ENCODE measurements around the gene PCYT1B.
"Not testable (repeated sequence)": the region's sequence is repeated elsewhere in the genome, so short reads cannot be mapped to it uniquely, and the experiment has no call there.

Gene PCYT1B

DNA sequence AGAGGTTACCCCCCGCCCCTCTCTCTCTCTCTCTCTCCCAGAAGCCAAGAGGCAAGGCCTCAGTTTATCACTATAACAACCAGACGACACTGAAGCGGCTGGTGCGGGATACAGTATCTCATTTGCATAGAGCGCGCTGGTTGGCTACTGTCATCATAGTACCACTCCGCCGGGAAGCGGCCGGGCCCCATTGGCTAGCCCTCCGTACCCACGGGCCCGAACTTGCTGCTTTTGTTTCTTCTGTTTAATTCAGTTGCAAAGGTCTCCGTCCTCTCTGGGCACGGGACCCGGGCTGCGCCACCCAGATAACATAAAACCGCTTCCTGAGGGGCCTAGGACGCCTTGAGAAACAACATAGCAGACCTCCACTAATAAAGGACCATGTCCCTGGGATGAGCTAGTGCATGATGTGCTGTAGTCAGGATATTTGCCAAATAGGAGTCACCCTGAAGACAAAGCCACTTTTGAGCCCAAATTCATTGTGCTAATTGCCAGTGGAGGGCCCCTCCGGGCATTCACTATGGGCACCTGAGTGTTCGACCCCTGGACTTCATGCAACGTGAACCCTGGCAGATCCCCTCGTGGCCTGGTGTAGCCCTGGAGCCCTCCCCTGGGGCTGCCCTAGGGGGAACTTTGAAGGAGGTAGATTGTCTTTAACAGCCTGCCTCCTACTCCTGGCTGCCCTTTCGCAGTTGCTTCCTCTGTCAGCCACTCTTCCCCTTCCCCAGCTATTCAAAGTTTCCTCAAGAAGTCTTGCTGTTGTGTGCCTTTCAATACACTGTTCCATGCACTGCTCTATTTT lies at the start of gene PCYT1B:
PCYT1B (minus strand) TSS at position 91 of the 802 bp plus-strand sequence. CDS start 242 bp downstream, outside the sequence.
- peak; percentile 48 for DNase-seq

DNA sequence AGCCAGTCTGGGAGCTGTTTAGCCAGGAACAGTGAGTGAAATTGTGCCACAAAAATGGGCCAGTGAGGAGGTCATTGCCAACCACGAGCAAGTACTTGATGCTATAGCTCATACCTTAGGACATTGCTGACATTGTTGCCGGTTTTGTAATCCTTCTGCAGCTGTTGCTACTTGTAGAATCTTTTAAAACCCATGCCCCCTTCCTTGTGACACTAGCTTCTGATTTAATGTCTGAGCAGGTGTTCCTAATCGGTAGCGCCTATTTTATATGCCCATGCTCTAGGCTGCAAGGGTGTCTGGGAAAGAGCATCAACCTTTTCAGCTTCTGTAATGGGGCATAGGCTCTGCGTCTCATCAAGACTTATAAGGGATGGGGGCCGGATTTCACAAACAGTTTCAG lies 49.1 kb upstream of the PCYT1B start:
- no peak for DNase-seq

DNA sequence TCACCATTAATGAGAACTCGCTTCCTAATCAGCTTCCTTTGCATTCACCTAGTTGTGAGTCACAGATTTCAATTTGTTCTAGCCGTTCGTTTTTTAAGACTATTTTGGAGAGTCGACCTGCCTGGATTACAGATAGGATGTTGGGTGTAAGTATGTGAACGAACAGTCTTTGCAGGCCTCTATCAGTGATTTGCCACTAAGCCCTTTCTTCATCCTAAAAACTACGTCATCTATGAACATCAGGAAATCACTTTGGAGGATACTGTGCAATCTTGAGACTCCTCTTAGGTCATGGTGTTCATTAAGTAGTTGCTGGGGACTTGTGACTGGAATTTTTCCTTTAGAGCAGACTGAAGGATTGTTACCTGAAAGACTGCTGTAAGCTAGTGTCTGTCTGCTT lies 47.7 kb upstream of the PCYT1B start:
- no peak for DNase-seq

DNA sequence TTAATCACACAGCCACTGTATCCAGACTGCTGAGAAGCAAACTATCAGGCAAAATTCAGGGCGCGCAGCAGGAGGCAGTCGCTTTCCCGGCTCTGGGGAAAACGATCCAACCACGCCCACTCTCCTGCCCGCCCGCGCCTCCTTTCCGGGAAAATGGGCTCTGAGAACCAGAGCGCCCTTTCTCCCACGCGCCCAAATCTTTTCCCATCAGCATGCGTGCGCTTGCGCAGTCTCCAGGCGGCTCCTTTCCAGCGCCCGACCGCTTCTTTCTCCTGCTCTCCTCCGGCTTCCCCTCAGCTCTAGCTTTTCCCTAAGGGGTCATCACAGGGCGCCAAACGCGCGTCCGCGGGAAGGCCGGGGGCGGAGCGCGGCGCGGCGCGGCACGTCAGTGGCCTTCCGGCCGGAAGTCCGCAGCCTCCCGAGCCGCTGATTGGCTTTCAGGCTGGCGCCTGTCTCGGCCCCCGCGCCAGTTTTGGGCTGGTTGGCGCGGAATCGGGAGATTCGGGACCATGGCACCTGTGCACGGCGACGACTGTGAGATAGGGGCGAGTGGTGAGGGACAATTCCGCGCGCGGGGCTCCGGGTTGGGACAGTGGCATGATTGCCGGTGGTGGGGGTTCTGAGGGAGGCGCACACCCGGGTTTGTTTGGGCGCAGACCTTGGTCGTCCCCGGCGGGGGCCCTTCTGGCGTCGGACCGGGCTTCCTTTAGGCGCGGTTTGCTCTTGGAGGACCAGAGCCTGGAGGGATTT lies 46.5 kb upstream of the PCYT1B start, which contains the start of gene POLA1:
POLA1 (plus strand) TSS at position 466 of the 750 bp plus-strand sequence; CDS start at position 510, 44 bp downstream.
- DNase-seq: peak; percentile 71

DNA sequence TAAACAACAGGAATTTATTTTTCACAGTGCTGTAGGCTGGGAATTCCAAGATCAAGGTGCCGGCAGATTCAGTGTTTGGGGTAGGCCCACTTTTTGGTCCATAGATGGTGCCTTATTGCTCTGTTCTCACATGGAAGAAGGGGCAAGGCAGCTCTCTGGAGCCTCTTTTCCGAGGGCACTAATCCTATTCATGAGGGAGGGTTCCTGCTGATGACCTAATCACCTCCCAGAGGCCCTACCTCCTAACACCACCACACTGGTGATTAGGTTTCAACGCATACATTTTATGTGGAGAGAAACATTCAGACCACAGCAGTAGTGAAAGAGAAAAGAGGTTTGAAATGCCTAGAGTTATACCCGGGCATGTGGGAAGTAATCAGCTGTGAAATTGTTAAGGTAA lies 45.2 kb upstream of the PCYT1B start:
- no peak for DNase-seq

DNA sequence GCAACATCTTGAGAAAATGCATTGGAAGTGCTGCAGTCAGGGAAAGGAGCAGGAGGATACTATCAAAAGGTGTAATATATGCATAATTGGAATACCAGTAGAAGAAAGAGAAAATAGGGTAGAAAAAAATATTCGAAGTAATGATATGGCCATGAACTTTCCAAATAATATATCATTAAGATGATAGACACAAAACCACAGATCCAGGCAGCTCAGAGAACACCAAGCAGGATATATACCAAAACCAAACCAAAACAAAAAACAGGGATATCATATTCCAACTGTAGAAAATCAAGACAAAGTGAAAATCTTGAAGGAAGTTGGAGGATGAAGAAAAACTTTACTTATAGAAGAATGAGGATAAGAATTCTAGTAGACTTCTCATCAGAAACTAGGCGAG lies 36.9 kb upstream of the PCYT1B start:
- no peak for DNase-seq

DNA sequence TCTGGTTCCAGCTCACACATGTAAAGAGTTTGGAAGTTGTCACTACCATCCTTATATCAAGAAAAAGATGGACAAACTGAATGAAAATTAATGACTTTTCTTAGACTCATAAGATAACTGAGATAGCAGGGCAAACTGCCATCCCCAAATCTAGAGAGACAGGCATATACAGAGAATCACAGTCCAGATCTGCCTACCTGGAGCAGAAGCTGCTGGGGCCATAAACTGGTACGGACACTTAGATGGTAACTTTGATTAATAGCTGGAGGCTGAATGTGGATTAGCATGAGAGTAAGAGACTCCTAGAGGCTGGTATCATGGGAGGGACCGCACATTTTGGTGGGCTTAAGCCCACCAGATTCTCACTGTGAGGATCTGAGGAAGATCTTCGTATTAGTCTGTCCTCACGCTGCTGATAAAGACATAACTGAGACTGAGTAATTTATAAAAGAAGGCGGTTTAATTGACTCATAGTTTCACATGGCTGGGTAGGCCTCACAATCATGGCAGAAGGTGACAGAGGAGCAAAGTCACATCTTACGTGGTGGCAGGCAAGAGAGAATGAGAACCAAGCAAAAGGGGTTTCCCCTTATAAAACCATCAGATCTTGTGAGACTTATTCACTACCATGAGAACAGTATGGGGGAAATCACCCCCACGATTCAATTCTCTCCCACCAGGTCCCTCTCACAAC lies 35.7 kb upstream of the PCYT1B start:
- DNase-seq: no peak

DNA sequence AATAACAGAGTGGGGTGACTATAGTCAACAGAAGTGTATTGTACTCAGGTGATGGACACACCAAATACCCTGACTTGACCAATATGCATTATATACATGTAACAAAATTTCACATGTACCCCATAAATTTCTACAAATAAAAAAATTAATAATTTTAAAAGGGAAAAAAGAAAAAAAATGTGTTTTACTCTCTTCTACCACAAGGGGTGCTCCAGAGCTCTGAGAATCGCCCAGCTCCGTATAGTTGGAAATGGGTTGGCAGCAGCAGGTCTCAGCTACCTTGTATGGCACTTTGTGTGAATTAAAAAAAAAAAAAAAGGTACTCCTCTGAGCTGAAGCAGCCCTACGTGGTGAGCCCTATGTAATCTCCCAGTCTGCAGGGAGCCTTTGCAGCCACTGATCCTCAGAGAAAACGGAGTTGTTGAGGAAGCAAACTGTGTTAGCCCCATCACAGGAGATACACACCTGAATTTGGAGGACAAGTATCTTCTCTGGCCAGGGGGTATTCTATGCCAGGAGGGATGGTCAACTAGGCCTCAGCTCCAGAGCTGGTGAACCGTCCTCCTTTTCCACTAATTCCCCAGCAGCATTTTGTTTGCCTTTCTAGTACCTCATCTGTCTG lies 29.4 kb upstream of the PCYT1B start:
- no peak for DNase-seq

DNA sequence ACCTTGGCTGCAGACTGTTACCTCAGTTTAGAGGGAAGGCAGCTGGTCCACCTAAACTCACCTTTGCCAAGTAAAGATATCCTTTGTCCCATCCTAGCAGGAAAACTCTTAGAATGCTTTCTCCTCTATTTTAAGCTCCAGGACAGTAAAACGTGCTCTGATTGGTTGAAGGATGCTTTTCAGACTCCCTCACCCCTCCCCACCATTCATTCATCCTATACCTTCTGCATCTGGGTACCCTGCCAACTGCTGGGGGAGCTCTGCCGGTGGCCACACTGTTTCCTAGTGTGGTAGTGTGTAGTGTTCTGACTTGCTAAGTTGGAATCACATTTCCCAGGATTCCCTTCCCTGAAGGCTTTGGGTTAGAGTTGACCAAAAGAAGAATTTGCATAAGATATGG lies 26.3 kb upstream of the PCYT1B start:
- no peak for DNase-seq

DNA sequence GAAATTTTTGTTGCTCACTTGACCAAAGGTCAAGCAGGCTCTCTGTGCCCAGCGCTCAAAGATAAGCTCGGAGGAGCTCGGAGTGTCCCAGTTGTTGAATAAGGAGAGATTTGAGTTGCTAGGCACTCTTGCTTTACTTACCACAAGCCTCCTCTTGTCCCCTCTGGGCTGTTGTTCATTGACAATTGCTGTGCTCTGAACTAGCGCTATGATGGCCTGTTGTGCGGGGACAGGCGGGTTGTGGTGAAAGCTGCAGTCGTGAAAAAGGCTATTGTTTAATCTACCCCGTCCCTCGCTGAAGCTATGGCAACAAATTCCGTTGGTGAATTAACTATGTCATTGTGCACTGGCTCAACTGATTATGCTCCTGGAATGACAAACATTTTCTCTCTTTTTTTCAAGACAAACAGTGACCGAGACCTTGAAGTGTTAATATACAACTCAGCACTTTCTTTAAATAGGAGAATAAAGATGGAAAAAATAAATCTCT lies 25.6 kb upstream of the PCYT1B start:
- no peak for DNase-seq

DNA sequence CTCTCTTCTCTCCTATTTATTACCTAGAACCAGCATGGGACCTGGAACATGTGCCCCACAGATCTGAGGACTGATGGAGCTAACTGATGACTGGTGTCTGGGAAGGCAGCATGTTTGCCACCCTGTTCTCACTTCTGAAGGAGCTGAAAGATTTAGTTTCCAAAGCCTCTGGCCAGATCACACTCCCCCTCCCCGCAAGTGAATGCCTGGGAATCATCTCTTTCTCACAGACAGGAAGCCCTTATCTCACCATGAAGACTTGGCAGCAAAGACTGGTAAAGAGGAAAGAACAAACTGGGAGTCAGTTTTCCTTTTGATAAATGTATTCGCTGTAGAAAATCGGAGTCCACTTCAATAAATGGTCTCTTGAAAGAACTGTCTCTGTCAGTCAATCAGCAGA lies 21.0 kb upstream of the PCYT1B start:
- no peak for DNase-seq

DNA sequence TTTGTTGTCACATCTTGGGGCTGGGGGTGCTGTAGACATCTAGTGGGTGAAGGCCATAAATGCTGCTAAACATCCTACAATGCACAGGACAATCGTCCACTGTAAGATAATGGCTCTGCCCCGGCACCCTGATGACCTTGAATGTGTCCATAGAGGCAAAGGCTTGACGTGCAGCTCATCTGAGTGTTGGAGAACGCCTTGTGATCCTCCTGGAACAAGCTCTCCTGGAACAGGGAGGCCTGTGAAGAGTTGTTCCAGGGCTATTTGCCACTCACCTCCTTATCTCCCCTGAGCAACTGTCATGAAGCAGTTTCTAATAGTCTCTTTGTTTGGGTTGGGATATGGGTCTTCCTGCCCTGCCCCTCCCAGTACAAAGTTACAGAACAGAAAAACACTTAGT lies 15.2 kb upstream of the PCYT1B start:
- DNase-seq: no peak

DNA sequence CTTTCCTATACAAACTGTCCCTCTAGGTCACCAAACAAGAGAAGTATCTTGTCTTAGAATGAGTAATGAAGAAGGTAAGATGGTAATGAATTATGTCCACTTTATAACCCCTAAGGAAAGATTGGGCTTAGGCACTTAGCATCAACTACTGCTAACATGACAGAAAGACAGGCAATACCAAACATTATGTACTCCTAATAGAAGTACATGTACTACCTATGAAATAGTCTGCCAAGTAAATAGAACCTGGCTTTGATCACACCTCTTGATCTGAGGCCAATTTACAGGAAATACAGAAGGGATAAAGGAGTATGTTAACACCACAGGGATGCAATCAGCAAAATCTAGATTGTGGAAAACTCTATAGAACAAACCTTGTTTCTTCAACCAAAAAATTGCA lies 14.1 kb upstream of the PCYT1B start:
- DNase-seq: no peak

DNA sequence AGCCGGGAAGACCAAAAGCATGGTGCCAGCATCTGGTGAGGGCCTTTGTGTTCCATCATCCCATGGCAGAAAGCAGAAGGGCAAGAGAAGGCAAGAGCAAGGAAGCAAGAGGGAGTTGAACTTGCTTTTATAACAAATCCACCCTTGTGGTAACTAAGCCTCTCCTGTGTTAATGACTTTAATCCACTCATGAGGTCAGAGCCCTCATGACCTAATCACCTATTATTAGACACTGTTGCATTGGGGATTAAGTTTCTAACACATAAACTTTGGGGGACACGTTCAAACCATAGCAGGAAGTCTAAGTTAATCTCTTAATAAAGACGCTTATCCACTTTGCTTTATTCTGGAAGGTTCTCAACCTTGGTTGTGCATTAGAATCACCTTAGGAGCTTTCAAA lies 12.5 kb upstream of the PCYT1B start:
- DNase-seq: no peak

DNA sequence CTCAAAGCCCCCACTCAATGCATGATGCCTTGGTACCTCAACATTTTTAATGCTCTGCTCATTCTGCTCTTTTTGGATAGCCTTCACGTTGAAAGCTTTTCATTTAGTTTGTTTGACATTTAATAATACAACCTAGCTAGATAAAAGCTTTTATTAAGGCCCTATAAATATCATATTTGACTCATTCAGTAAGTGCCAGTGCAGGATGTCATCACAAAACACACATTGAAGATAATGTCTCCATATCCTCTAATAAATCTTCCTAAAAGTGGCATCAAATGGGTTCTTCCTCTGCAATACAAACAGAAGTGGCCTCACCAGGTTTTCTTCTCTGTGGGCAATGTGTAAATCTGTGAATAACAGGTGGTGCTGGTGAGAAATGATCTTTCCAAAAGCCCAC lies 12.0 kb upstream of the PCYT1B start:
- DNase-seq: no peak

DNA sequence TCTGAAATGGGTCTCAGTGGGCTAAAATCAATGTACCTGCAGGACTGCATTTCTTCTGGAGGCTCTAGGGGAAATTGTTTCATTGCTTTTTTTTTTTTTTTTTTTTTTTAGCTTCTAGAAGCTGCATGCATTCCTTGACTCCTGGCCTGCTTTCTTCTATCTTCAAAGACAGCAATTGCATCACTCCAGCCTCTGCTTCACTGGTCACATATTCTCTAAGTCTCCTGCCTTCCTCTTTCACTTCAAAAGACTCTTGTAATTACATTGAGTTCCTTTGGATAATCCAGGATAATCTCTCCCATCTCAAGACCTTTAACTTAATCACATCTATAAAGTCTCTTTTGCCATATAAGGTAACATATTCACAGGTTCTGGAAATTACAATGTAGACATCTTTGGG lies 11.3 kb upstream of the PCYT1B start:
- DNase-seq: no peak

DNA sequence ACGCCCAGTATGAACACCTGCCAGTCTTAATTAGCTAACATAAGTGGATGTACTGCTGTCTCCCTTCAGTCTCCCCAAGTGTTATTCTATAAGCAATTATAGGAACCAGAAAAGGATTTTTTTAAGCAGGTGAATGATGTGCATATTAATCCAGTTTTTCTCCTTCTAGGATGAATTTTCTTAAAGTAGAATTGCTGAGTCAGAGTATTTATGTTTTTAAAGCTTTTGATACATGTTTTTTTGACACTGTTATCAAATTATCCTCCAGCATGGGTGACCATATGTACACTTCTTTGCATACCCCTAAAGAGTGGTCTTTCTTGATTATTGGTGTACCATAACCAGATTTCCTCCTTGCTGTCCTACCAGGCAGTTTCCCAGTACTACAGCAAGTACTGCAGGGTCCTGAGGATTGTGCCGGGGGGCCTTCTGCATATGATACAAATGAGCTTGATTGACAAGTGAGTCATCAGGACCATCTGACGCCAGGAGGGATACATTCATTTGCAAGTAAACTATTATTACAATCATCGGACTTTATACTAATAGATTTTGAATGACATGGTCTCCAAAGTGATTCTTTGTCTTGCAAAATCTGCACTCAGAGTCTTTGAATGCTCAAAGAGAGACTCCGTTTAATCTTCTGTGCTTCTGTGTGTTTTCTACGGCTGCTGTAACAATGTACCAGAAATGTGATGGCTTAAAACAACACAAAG lies 10.7 kb upstream of the PCYT1B start:
- DNase-seq: no peak

DNA sequence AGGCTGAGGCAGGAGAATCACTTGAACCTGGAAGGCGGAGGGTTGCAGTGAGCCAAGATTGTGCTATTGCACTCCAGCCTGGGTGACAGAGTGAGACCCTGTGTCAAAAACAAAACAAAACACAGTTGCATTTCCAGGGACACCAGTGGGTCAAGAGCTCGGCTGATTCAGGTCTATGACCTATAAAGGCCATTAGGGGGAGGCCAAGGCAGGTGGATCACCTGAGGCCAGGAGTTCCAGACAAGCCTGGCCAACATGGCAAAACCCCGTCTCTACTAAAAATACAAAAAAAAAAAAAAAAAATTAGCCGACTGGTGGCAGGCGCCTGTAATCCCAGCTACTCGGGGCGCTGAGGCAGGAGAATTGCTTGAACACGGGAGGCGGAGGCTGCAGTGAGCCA lies 8.5 kb upstream of the PCYT1B start:
- DNase-seq: not testable (repeated sequence)

DNA sequence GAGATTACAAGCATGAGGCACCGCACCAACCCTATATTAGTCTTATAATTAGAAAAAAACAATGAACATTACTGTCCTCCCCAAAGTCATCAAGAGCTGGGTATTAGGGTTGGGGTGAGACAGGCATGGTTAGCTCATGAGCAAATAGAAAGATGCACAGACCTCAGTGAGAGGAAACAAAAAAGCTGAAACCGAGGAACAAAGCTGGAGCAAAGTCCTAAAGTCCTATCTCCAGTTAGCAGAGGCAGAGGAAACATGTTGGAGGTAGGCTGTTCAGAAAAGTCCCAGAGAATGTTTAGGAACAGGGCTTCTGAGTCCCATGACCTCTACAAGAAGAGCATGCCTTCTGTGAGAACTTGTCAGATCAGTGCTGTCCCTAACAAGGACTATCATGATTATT lies 4.6 kb upstream of the PCYT1B start:
- DNase-seq: no peak

DNA sequence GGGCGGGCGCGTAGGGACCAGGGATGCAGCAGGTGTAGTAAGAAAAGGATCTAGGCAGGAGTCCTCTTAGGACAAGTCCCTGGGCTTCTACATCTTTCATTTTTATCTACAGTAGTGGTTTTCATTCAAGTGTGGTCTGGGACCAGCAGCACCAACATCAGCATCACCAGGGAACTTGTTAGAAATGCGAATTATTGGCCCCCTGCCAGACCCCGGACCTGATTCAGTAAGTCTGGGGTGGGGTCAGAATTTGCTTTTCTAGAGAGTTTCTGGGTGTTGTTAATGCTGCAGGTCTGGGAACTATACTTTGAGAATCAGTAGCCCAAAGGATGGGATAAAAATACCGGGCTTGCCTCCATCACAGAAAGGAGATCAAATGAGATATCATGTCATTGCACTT lies 1.3 kb upstream of the PCYT1B start:
- DNase-seq: no peak

DNA sequence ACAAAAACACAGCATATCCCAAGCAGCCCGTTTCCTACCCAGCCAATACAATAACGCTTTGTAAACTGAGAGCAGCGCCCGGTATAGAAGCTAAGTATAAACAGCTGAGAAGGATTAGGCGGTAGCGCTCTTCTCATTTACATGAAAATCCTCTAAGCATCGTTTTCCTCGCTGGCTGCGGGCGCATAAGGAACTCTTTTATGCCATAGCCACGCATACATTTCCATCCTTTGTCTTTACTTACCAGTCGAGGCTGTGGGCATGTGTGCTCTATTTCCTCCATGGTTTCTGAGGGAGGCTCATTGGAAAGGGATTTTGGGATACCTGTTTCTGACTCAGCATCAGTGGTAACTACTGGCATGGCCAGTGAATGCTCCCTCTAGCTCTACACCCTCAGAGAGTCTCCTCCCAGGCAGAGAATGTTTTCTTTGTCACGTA lies 383 bp downstream of the PCYT1B start:
- peak; percentile 14 for DNase-seq

DNA sequence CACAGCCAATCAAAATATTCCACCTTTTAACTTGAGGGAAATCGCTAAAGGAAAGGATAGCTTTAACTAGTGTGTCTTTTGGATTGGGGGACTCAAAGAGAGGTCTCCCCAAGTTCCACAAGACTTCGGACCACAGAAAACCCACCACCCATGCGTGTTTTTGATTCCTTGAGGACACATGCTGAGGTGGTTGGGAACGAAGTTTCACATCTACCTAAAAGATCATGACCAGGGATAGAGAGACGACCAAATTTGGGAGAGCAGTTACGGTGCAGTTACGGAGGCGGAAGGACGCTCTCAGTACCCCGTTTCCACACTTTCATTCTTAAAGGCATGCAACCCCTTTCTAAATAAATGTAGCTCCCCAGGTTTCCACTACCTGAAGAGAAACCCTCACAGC lies 1.1 kb downstream of the PCYT1B start:
- DNase-seq: no peak
